ENCODE results near the gene HES4.
A peak's percentile ranks its signal among the peaks of the same experiment; 100 is the strongest.

The HES4 gene

GRCh38 chr1:959731-960362, 40.0 kb downstream of the HES4 start:
- DNase-seq, result no peak

DNA sequence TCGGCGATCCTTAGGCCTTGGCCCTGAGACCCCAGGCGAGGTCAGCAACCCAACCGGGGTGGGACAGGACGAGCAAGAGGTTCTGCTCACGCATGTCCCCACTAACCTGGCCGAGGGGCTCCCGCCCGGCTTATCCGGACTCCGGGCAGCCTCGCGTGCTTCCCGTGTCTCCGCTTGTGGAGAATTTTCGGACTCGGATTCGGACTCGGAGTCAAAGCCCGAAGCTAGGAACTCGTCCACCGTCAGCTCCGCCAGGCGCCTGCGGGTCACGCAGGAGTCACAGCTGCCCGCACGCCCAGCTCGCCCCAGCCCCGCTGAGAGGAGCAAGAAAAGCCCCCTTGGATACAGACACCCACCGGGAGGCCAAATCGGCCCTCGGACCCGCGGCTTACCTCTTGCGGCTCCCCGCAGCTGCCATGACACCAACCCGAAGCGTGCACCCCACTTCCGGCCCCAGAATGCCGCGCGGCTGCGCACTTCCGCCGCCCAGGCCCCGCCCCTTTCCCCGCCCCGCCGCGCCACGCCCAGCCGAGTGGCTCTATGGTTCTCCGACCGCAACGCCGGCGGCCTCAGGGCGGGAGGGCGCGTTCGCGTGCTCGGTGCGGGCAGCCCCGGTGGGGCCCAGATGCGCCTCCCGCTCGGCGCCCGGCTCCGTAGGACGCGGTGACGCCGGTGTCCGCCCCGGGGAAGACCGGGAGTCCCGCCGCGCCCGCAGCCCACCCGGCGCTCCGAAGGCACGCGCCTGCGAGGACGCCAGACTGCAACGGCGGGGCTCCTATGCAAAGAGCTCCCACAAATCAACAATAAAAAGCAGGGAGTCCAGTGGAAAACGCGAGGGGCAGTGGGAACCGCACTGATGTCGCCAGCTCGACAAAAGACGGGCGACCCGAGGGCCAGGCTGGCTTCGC, 40.8 kb downstream of the HES4 start, which contains the start of gene NOC2L:
TSS of gene NOC2L (minus strand) at position 434 of the 908 bp plus-strand sequence. CDS start at position 418, 16 bp downstream.
- TF ChIP-seq POLR2A (IDR thresholded peaks at IDR 0.05; ENCODE audit: low read length), result peak; percentile 48
- no peak for TF ChIP-seq GATA1 (IDR thresholded peaks at IDR 0.05; ENCODE audit: low read depth, low read length)
- peak; percentile 93 to 97 for DNase-seq

More at GRCh38 chr1:959731-960362, 40.0 kb downstream of the HES4 start:
- TF ChIP-seq GATA1 (IDR thresholded peaks at IDR 0.05; ENCODE audit: low read depth, low read length) (no peak), POLR2A (IDR thresholded peaks at IDR 0.05; ENCODE audit: low read length) (no peak)

GRCh38 chr1:956636-957035, 43.3 kb downstream of the HES4 start:
- TF ChIP-seq POLR2A (IDR thresholded peaks at IDR 0.05; ENCODE audit: low read length), result no peak
- no peak for TF ChIP-seq GATA1 (IDR thresholded peaks at IDR 0.05; ENCODE audit: low read depth, low read length)

GRCh38 chr1:955474-955873, 44.4 kb downstream of the HES4 start:
- no peak for DNase-seq
- TF ChIP-seq GATA1 (IDR thresholded peaks at IDR 0.05; ENCODE audit: low read depth, low read length), result no peak

More at GRCh38 chr1:956636-957035, 43.3 kb downstream of the HES4 start:
- DNase-seq, result no peak

DNA sequence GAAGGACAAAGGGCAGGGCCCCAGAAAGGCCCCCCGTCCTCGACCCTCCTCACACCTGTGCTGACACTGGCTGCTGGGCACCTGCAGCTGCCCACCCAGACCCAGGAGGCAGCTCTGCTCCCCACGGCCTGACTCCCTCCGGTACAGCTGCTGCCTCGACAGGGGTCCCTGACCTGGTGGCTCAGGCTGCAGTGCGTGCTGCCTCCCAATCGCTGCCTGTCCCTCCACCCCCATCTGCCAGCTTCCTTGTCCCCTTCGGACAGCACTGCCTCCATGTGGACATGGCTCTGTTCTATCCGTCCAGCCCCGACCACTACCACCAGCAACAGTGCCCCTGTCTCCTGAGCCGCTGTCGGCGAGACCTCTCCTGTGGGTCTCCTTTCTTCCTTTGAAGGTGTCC, 45.0 kb downstream of the HES4 start:
- DNase-seq, result no peak
- TF ChIP-seq POLR2A (IDR thresholded peaks at IDR 0.05; ENCODE audit: low read length), result no peak

DNA sequence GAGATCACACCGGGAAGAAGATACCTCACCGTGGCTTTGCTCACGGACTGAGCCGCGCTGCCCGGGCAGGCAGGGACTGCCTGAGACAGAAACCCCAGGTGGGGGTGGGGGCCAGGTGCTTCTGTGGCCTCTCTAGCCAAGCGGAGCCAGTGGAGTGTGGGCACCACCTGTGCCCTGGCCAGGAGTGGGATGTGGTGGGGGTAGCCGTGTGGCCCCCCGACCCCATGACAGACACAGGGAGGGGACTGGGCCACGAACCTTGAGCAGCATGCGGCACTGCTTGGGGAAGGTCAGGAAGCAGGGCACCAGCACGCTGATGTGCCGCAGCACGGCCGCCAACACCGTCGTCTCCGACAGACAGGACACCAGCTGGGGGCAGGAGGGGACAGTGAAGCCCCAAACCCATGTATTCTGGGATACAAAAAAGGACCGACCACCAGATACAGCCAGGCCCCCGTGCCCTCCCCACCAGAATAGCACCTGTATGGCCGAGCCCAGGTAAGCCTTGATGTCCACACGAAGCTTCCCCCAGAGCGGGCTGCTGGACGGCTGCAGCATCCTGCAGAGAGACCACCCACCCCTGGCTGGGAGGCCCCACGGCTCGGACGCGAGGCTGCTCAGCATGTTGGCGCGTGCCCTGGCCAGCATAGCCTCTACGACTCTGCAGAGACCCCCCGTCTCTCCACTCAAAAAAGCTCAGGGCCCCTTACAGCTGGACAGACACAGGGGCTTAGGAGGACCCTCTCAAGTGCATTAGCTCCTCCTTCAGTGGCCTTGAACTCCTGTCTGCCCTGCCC, 46.2 kb downstream of the HES4 start:
- TF ChIP-seq POLR2A (IDR thresholded peaks at IDR 0.05; ENCODE audit: low read length) (no peak), GATA1 (IDR thresholded peaks at IDR 0.05; ENCODE audit: low read depth, low read length) (no peak)
- DNase-seq, result no peak

GRCh38 chr1:952603-953002, 47.3 kb downstream of the HES4 start:
- no peak for TF ChIP-seq POLR2A (IDR thresholded peaks at IDR 0.05; ENCODE audit: low read length)
- TF ChIP-seq GATA1 (IDR thresholded peaks at IDR 0.05; ENCODE audit: low read depth, low read length), result no peak
- no peak for DNase-seq

GRCh38 chr1:952201-952600, 47.7 kb downstream of the HES4 start:
- TF ChIP-seq GATA1 (IDR thresholded peaks at IDR 0.05; ENCODE audit: low read depth, low read length) (no peak), POLR2A (IDR thresholded peaks at IDR 0.05; ENCODE audit: low read length) (no peak)
- no peak for DNase-seq

DNA sequence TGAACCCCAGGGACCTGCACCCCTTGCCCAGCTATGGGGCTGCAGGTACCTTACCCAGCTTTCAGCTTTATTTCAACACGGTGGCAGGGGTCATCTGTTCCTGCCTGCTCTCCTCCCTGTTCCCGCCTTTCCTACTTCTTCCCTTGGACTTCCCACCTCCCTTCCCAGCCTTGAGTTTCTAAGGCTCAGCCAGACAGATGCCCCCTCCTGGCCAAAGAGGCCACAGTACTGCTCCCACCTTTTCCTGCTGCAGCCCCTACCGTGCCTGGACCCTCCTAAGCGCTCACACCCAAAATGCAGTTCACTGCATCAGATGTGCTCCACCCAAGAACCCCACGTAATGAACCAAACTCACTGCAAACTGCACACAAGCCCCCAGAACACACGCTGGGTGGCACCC, 48.5 kb downstream of the HES4 start:
- TF ChIP-seq GATA1 (IDR thresholded peaks at IDR 0.05; ENCODE audit: low read depth, low read length) (no peak), POLR2A (IDR thresholded peaks at IDR 0.05; ENCODE audit: low read length) (no peak)
- no peak for DNase-seq

- no peak for DNase-seq
- no peak for TF ChIP-seq GATA1 (IDR thresholded peaks at IDR 0.05; ENCODE audit: low read depth, low read length)
- TF ChIP-seq POLR2A (IDR thresholded peaks at IDR 0.05; ENCODE audit: low read length), result no peak
These were observed 49.0 kb downstream of the HES4 start for GRCh38 chr1:950881-951280.

DNA sequence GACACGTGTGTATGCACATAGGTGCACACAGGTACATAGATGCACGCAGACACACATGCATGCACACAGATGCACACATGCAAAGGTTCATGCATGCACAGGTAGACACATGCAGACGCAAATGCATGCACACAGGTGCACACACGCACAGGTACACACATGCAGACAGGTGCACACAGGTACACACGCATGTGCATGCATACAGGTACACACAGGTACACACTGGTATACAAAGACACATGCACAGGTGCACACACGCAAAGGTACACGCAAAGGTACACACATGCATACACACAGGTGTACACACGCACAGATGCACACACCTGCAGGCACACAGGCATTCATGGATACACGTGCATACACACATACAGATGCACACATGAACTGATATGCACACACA, 49.6 kb downstream of the HES4 start:
- no peak for DNase-seq
- no peak for TF ChIP-seq POLR2A (IDR thresholded peaks at IDR 0.05; ENCODE audit: low read length)
- TF ChIP-seq GATA1 (IDR thresholded peaks at IDR 0.05; ENCODE audit: low read depth, low read length), result no peak
